Omental fat pad (tissue), 4 donors: Measurements from ENCODE around the gene CATSPER1. TPM values are rescaled to one million over a fixed set of nuclear protein-coding genes. Genes with fewer than 3 reads are reported as not detected.

Experiments used
- ATAC-seq: fragments of 150-250 bp; one replicate; pipeline ENCODE4 v1.9.1; 2016; ENCODE audit warnings: mild to moderate bottlenecking, moderate library complexity; ENCODE audit not compliant: low FRiP score
- DNase-seq: peaks from one replicate; pipeline ENCODE4 v3.0.0-alpha.2; 2019; ENCODE audit warnings: low spot score
- total RNA-seq, 4 donors: library from RNA; depleted of rRNA; stranded (reverse); fragments of >200 nt; gene quantifications; one replicate each; pipeline ENCODE4 v1.1.0, GENCODE V29; 2016
- TF ChIP-seq, protein P1 (sequence below), 3 donors: fragments of 450-650 bp; IDR thresholded peaks; one replicate each; pipeline ENCODE4 v1.5.1; 2016 to 2017; ENCODE audit warnings: antibody characterized with exemption in 3 of 3, mild to moderate bottlenecking in 3 of 3, moderate library complexity in 2 of 3

The CATSPER1 gene
- total RNA-seq, 4 donors from 2014 or later, result 0.24 to 0.69 TPM; not detected in 2

- DNase-seq (no peak), ATAC-seq (no peak)
- TF ChIP-seq, protein P1, sequence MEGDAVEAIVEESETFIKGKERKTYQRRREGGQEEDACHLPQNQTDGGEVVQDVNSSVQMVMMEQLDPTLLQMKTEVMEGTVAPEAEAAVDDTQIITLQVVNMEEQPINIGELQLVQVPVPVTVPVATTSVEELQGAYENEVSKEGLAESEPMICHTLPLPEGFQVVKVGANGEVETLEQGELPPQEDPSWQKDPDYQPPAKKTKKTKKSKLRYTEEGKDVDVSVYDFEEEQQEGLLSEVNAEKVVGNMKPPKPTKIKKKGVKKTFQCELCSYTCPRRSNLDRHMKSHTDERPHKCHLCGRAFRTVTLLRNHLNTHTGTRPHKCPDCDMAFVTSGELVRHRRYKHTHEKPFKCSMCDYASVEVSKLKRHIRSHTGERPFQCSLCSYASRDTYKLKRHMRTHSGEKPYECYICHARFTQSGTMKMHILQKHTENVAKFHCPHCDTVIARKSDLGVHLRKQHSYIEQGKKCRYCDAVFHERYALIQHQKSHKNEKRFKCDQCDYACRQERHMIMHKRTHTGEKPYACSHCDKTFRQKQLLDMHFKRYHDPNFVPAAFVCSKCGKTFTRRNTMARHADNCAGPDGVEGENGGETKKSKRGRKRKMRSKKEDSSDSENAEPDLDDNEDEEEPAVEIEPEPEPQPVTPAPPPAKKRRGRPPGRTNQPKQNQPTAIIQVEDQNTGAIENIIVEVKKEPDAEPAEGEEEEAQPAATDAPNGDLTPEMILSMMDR (IDR thresholded peaks at IDR 0.05), result no peak
Measured at GRCh38 chr11:65967329-65967934, 58.8 kb downstream of the CATSPER1 start.

Other genes starting within 250 kb of the CATSPER1 start
- 10 to 100 TPM; 15.4 to 32.8 (median 30.9) TPM for gene AP5B1, start 245.5 kb downstream of the CATSPER1 start, total RNA-seq
- gene OVOL1, start 239.4 kb downstream of the CATSPER1 start, total RNA-seq, result not detected
- 1 to 10 TPM in 2 of 4 donors, under 1 TPM in 2; 0.79 to 1.6 (median 1.1) TPM for gene SNX32, start 192.5 kb downstream of the CATSPER1 start, total RNA-seq
- 100 to 1,000 TPM; 485 to 798 (median 586) TPM for gene CFL1, start 168.3 kb downstream of the CATSPER1 start, total RNA-seq
- 10 to 100 TPM; 25.9 to 60.8 (median 28.8) TPM for gene MUS81, start 166.0 kb downstream of the CATSPER1 start, total RNA-seq
- gene EFEMP2, start 153.7 kb downstream of the CATSPER1 start, total RNA-seq, result 10 to 100 TPM; 39.4 to 81.8 (median 66.1) TPM
- 1 to 10 TPM; 1.6 to 3.9 (median 2.8) TPM for gene CTSW, start 146.6 kb downstream of the CATSPER1 start, total RNA-seq
- gene FIBP, start 138.0 kb downstream of the CATSPER1 start, total RNA-seq, result 10 to 100 TPM; 48.8 to 66.4 (median 54.6) TPM
- gene CCDC85B, start 135.8 kb downstream of the CATSPER1 start, total RNA-seq, result 10 to 100 TPM; 40.2 to 85.9 (median 59.4) TPM
- gene FOSL1, start 126.1 kb downstream of the CATSPER1 start, total RNA-seq, result 100 to 1,000 TPM in 2 of 4 donors, 10 to 100 TPM in 1, 1 to 10 TPM in 1; 2.8 to 223 (median 57.0) TPM
- gene C11orf68, start 107.4 kb downstream of the CATSPER1 start, total RNA-seq, result 10 to 100 TPM; 14.0 to 18.8 (median 17.5) TPM
- 10 to 100 TPM; 53.0 to 88.6 (median 72.5) TPM for gene DRAP1, start 107.1 kb downstream of the CATSPER1 start, total RNA-seq
- gene TSGA10IP, start 81.0 kb downstream of the CATSPER1 start, total RNA-seq, result under 1 TPM in 1 of 4 donors, not detected in 3; 0.24 TPM
- gene SART1, start 64.7 kb downstream of the CATSPER1 start, total RNA-seq, result 10 to 100 TPM; 22.5 to 62.4 (median 47.1) TPM
- 10 to 100 TPM; 24.6 to 58.2 (median 28.8) TPM for gene EIF1AD, start 24.3 kb downstream of the CATSPER1 start, total RNA-seq
- 10 to 100 TPM; 24.6 to 40.8 (median 33.0) TPM for gene BANF1, start 24.0 kb downstream of the CATSPER1 start, total RNA-seq
- 1 to 10 TPM in 2 of 4 donors, not detected in 2; 1.6 to 6.2 TPM for gene CST6, start 14.5 kb downstream of the CATSPER1 start, total RNA-seq
- 1 to 10 TPM in 1 of 4 donors, under 1 TPM in 1, not detected in 2; 0.19 to 1.2 TPM for gene GAL3ST3, start 22.7 kb upstream of the CATSPER1 start, total RNA-seq
- gene SF3B2, start 25.9 kb upstream of the CATSPER1 start, total RNA-seq, result 100 to 1,000 TPM in 3 of 4 donors, 10 to 100 TPM in 1; 98.9 to 173 (median 140) TPM
- gene PACS1, start 43.8 kb upstream of the CATSPER1 start, total RNA-seq, result 10 to 100 TPM; 24.5 to 41.1 (median 38.0) TPM
- 10 to 100 TPM in 2 of 4 donors, 1 to 10 TPM in 2; 9.5 to 15.9 (median 11.9) TPM for gene KLC2, start 231.2 kb upstream of the CATSPER1 start, total RNA-seq
- gene RAB1B, start 242.2 kb upstream of the CATSPER1 start, total RNA-seq, result 100 to 1,000 TPM in 1 of 4 donors, 10 to 100 TPM in 3; 74.0 to 107 (median 87.1) TPM